SK-N-SH (cell line): ENCODE data around the gene ZNF396.

ENCODE experiments used
- CTCF ChIP-seq: fragments of 200-600 bp; sonication (generic); IDR thresholded peaks from 2 replicates; pipeline ENCODE4 v1.6.1; 2017; ENCODE audit warnings: antibody characterized with exemption, mild to moderate bottlenecking, moderate library complexity
- IRF3 ChIP-seq: fragments of 150-350 bp; IDR thresholded peaks from 2 replicates; pipeline ENCODE4 v1.6.1; 2016; ENCODE audit warnings: mild to moderate bottlenecking, low read depth, low read length
- MEF2A ChIP-seq: IDR thresholded peaks from 2 replicates; pipeline ENCODE4 v1.4.0; 2012; ENCODE audit warnings: low read depth, borderline replicate concordance
- NFIC ChIP-seq: IDR thresholded peaks from 2 replicates; pipeline ENCODE4 v1.4.0; 2012; ENCODE audit warnings: borderline replicate concordance
- RCOR1 ChIP-seq: fragments of 150-350 bp; IDR thresholded peaks from 2 replicates; pipeline ENCODE4 v1.6.1; 2017; ENCODE audit warnings: antibody characterized with exemption, low read length

- TF ChIP-seq IRF3 (no peak), NFIC (no peak), CTCF (no peak), MEF2A (no peak), RCOR1 (no peak)
These were observed 29.1 kb downstream of the ZNF396 start for GRCh38 chr18:35348001-35348400.
